ENCODE data around the gene WDR1. TPM values are rescaled to one million over a fixed set of nuclear protein-coding genes. Genes with fewer than 3 reads are reported as not detected.

Gene WDR1
- total RNA-seq: 100 to 1,000 TPM; 135 to 307 (median 183) TPM

GRCh38 chr4:10116569-10117358 lies at the start of gene WDR1:
Gene WDR1, minus strand, starts transcription at chr4:10116799. Its CDS starts 133 bp downstream, at chr4:10116666.
- WGBS, 2 donors: 1% methylated on average over 14 to 33 of the region's 97 CpGs

GRCh38 chr4:10164877-10165283 lies 48.3 kb upstream of the WDR1 start:
- H3K27ac ChIP-seq: no peak overlapping the region
- no peaks in the 10 kb centered on the region for H3K27me3 ChIP-seq
- no peaks in the 10 kb centered on the region for H3K36me3 ChIP-seq
- WGBS, 2 donors: 32 to 33% methylated on average over 3 of the region's 3 CpGs
- no peak for DNase-seq
- no peak for TF ChIP-seq EP300 (IDR thresholded peaks at IDR 0.05)
- TF ChIP-seq POLR2AphosphoS5 (IDR thresholded peaks at IDR 0.05): no peak
- TF ChIP-seq, protein P1, sequence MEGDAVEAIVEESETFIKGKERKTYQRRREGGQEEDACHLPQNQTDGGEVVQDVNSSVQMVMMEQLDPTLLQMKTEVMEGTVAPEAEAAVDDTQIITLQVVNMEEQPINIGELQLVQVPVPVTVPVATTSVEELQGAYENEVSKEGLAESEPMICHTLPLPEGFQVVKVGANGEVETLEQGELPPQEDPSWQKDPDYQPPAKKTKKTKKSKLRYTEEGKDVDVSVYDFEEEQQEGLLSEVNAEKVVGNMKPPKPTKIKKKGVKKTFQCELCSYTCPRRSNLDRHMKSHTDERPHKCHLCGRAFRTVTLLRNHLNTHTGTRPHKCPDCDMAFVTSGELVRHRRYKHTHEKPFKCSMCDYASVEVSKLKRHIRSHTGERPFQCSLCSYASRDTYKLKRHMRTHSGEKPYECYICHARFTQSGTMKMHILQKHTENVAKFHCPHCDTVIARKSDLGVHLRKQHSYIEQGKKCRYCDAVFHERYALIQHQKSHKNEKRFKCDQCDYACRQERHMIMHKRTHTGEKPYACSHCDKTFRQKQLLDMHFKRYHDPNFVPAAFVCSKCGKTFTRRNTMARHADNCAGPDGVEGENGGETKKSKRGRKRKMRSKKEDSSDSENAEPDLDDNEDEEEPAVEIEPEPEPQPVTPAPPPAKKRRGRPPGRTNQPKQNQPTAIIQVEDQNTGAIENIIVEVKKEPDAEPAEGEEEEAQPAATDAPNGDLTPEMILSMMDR (IDR thresholded peaks at IDR 0.05): peak; percentile 42 to 64 (median 54)
- ATAC-seq (ENCODE audit: low FRiP score in 2 of 2): peak in 1 of 2 donors; percentile 59
- H3K9me3 ChIP-seq: no peaks in the 10 kb centered on the region
- no peak overlapping the region for H3K4me3 ChIP-seq
- H3K4me1 ChIP-seq: peaks cover 0 to 3% (median 0%) of the 10 kb centered on the region in 4 donors

More at GRCh38 chr4:10116569-10117358, at the start of gene WDR1:
- peaks cover 43 to 66% (median 54%) of the 10 kb centered on the region in 4 donors for H3K4me1 ChIP-seq
- peak; percentile 93 to 94 for TF ChIP-seq POLR2AphosphoS5 (IDR thresholded peaks at IDR 0.05)
- TF ChIP-seq POLR2A (IDR thresholded peaks at IDR 0.05): peak; percentile 92 to 96 (median 93)
- peak in 1 of 4 donors; percentile 27 for TF ChIP-seq EP300 (IDR thresholded peaks at IDR 0.05)
- TF ChIP-seq, protein P1 (IDR thresholded peaks at IDR 0.05): no peak
- peak within 1 kb of the TSS; percentile 48 to 98 (median 96) for H3K4me3 ChIP-seq
- H3K27ac ChIP-seq: peak within 1 kb of the TSS; percentile 97 to 99 (median 98)
- ATAC-seq (ENCODE audit: low FRiP score in 2 of 2): peak; percentile 95 to 96
- DNase-seq: peak; percentile 97 to 100
- no peaks in the 10 kb centered on the region for H3K27me3 ChIP-seq
- no peaks in the 10 kb centered on the region for H3K9me3 ChIP-seq
- peaks cover 5 to 37% (median 28%) of the 10 kb centered on the region in 4 donors for H3K36me3 ChIP-seq

DNA sequence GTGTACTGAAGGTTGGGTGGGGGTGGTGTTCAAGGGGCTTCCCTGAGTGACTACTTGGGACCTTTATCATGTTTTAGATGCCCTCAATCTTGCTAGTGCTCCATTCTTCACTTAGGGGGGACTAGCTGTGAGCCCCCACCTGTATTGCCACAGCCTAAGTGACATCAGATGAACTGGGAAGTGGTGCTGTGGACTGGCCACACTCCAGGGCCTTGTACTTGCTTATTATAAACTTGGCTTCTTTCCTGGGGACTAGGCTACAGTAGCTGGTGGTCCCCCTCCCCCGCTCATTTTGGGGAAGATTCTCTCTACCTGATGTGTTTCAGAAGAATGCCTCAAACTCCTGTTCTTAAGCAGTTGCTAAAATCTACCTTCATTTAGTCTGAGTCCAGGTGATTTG lies 46.7 kb upstream of the WDR1 start:
- Histone ChIP-seq H3K4me3 (no peak overlapping the region), H3K27ac (no peak overlapping the region)

DNA sequence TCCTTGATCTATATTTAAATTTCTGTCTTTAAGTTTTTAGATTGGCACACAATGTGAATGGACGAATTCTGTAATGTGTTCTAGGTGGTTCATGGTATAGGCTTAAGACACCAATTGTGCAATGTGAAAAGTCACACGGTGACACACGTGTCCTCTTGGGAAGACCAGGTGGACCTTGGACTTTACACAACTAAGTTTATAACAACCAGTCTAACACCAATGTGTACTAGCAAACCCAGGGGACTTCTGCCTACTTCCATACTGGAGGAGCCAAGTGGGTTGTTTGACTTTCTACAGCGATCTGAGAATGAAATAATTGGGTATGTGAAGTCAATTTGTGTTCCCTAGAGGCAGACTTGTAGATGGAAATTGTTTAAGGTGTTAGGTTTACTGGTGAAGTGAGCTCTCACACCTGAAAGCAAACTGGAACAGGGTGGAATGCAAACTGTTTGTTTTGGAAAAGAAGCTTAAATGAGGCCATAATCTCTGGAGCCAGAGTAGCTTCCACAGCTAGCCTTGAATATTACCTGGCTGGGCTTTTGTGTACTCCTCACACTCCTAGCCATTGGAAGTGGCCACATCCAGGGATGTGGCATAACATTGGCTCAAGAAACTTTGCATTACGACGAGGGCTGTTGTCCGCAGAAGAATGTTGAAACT lies 45.9 kb upstream of the WDR1 start:
- Histone ChIP-seq H3K27me3 (no peaks in the 10 kb centered on the region), H3K9me3 (no peaks in the 10 kb centered on the region), H3K4me3 (no peak overlapping the region), H3K4me1 (peaks cover 0 to 6% (median under 1%) of the 10 kb centered on the region in 4 donors), H3K27ac (no peak overlapping the region), H3K36me3 (no peaks in the 10 kb centered on the region)
- 71 to 84% methylated on average over 7 of the region's 7 CpGs for WGBS, 2 donors
- DNase-seq (no peak), ATAC-seq (ENCODE audit: low FRiP score in 2 of 2) (no peak)
- TF ChIP-seq POLR2AphosphoS5 (IDR thresholded peaks at IDR 0.05) (no peak), POLR2A (IDR thresholded peaks at IDR 0.05) (no peak), EP300 (IDR thresholded peaks at IDR 0.05) (no peak)
- TF ChIP-seq, protein P1 (IDR thresholded peaks at IDR 0.05): no peak

More for the DNA sequence above, 46.7 kb upstream of the WDR1 start:
- TF ChIP-seq POLR2AphosphoS5 (IDR thresholded peaks at IDR 0.05): no peak
- TF ChIP-seq, protein P1 (IDR thresholded peaks at IDR 0.05): no peak
- TF ChIP-seq POLR2A (IDR thresholded peaks at IDR 0.05): no peak
- no peak for TF ChIP-seq EP300 (IDR thresholded peaks at IDR 0.05)
- Histone ChIP-seq H3K36me3 (no peaks in the 10 kb centered on the region), H3K4me1 (peaks cover 0 to 3% (median under 1%) of the 10 kb centered on the region in 4 donors), H3K9me3 (no peaks in the 10 kb centered on the region), H3K27me3 (no peaks in the 10 kb centered on the region)
- no peak for ATAC-seq (ENCODE audit: low FRiP score in 2 of 2)
- WGBS, 2 donors: 76 to 82% methylated on average over 1 of the region's 1 CpG
- DNase-seq: no peak

Data from upper lobe of left lung (tissue), 6 donors.